ENCODE results near the gene EVI5L. TPM values are rescaled to one million over a fixed set of nuclear protein-coding genes. Genes with fewer than 3 reads are reported as not detected.

Gene EVI5L
- total RNA-seq, 1 donor from 2014 or later = 4.4 TPM

GRCh38 chr19:7860714-7861618 lies 30.9 kb downstream of the EVI5L start:
- Mint-ChIP-seq H3K36me3 (ENCODE audit: low read depth) (no peaks in the 10 kb centered on the region), H3K27me3 (ENCODE audit: insufficient read depth) (peaks cover 20% of the 10 kb centered on the region), H3K27ac (no peak overlapping the region), H3K9me3 (no peaks in the 10 kb centered on the region), H3K4me3 (no peak overlapping the region), H3K4me1 (ENCODE audit: low read depth) (peaks cover 7% of the 10 kb centered on the region)
- intact Hi-C loops (cut with micrococcal nuclease) = no loop called here
- no peak for DNase-seq (ENCODE audit: low spot score)

GRCh38 chr19:7861619-7862412 lies 31.8 kb downstream of the EVI5L start:
- Mint-ChIP-seq H3K4me3 (peak overlapping the region; percentile 33), H3K36me3 (ENCODE audit: low read depth) (no peaks in the 10 kb centered on the region), H3K4me1 (ENCODE audit: low read depth) (peaks cover 7% of the 10 kb centered on the region), H3K9me3 (no peaks in the 10 kb centered on the region), H3K27me3 (ENCODE audit: insufficient read depth) (peaks cover 20% of the 10 kb centered on the region), H3K27ac (no peak overlapping the region)
- DNase-seq (ENCODE audit: low spot score) = no peak
- intact Hi-C loops (cut with micrococcal nuclease) = loop anchor here (1.0 kb wide), 2 partner anchors 8 to 33 kb away; no protein-coding TSS in a partner anchor

- H3K4me3 Mint-ChIP-seq = peak overlapping the region; percentile 33
- peak; percentile 58 for DNase-seq (ENCODE audit: low spot score)
- peaks cover 7% of the 10 kb centered on the region for H3K4me1 Mint-ChIP-seq (ENCODE audit: low read depth)
- intact Hi-C loops (cut with micrococcal nuclease) = loop anchor here (1.0 kb wide), 2 partner anchors 8 to 33 kb away; no protein-coding TSS in a partner anchor
- H3K36me3 Mint-ChIP-seq (ENCODE audit: low read depth) = no peaks in the 10 kb centered on the region
- H3K27me3 Mint-ChIP-seq (ENCODE audit: insufficient read depth) = peaks cover 24% of the 10 kb centered on the region
- H3K27ac Mint-ChIP-seq = no peak overlapping the region
- H3K9me3 Mint-ChIP-seq = no peaks in the 10 kb centered on the region
Observed at GRCh38 chr19:7862413-7862951, 32.5 kb downstream of the EVI5L start.

GRCh38 chr19:7863157-7863970 lies 33.3 kb downstream of the EVI5L start:
- peaks cover 7% of the 10 kb centered on the region for H3K4me1 Mint-ChIP-seq (ENCODE audit: low read depth)
- H3K27ac Mint-ChIP-seq = no peak overlapping the region
- peaks cover 32% of the 10 kb centered on the region for H3K27me3 Mint-ChIP-seq (ENCODE audit: insufficient read depth)
- peak overlapping the region; percentile 33 for H3K4me3 Mint-ChIP-seq
- DNase-seq (ENCODE audit: low spot score) = no peak
- intact Hi-C loops (cut with micrococcal nuclease) = no loop called here
- no peaks in the 10 kb centered on the region for H3K9me3 Mint-ChIP-seq
- H3K36me3 Mint-ChIP-seq (ENCODE audit: low read depth) = no peaks in the 10 kb centered on the region

- H3K4me1 Mint-ChIP-seq (ENCODE audit: low read depth) = peaks cover 7% of the 10 kb centered on the region
- no peaks in the 10 kb centered on the region for H3K36me3 Mint-ChIP-seq (ENCODE audit: low read depth)
- H3K27ac Mint-ChIP-seq = no peak overlapping the region
- peak overlapping the region; percentile 33 for H3K4me3 Mint-ChIP-seq
- intact Hi-C loops (cut with micrococcal nuclease) = no loop called here
- H3K9me3 Mint-ChIP-seq = no peaks in the 10 kb centered on the region
- peaks cover 32% of the 10 kb centered on the region for H3K27me3 Mint-ChIP-seq (ENCODE audit: insufficient read depth)
- DNase-seq (ENCODE audit: low spot score) = no peak
Observed at GRCh38 chr19:7863971-7864689, 34.1 kb downstream of the EVI5L start.

GRCh38 chr19:7864690-7865074 lies 34.7 kb downstream of the EVI5L start:
- no peaks in the 10 kb centered on the region for H3K36me3 Mint-ChIP-seq (ENCODE audit: low read depth)
- H3K27me3 Mint-ChIP-seq (ENCODE audit: insufficient read depth) = peaks cover 32% of the 10 kb centered on the region
- no peak overlapping the region for H3K4me3 Mint-ChIP-seq
- no peak overlapping the region for H3K27ac Mint-ChIP-seq
- intact Hi-C loops (cut with micrococcal nuclease) = no loop called here
- peaks cover 7% of the 10 kb centered on the region for H3K4me1 Mint-ChIP-seq (ENCODE audit: low read depth)
- H3K9me3 Mint-ChIP-seq = no peaks in the 10 kb centered on the region
- no peak for DNase-seq (ENCODE audit: low spot score)

- Mint-ChIP-seq H3K27ac (no peak overlapping the region), H3K36me3 (ENCODE audit: low read depth) (no peaks in the 10 kb centered on the region), H3K27me3 (ENCODE audit: insufficient read depth) (peaks cover 32% of the 10 kb centered on the region), H3K9me3 (no peaks in the 10 kb centered on the region), H3K4me1 (ENCODE audit: low read depth) (peaks cover 7% of the 10 kb centered on the region), H3K4me3 (no peak overlapping the region)
- intact Hi-C loops (cut with micrococcal nuclease) = no loop called here
- no peak for DNase-seq (ENCODE audit: low spot score)
Observed at GRCh38 chr19:7865262-7865911, 35.4 kb downstream of the EVI5L start.

- peaks cover 33% of the 10 kb centered on the region for H3K27me3 Mint-ChIP-seq (ENCODE audit: insufficient read depth)
- H3K4me3 Mint-ChIP-seq = no peak overlapping the region
- H3K9me3 Mint-ChIP-seq = no peaks in the 10 kb centered on the region
- peaks cover 16% of the 10 kb centered on the region for H3K4me1 Mint-ChIP-seq (ENCODE audit: low read depth)
- intact Hi-C loops (cut with micrococcal nuclease) = no loop called here
- no peak overlapping the region for H3K27ac Mint-ChIP-seq
- no peaks in the 10 kb centered on the region for H3K36me3 Mint-ChIP-seq (ENCODE audit: low read depth)
- DNase-seq (ENCODE audit: low spot score) = no peak
Observed at GRCh38 chr19:7866399-7867091, 36.5 kb downstream of the EVI5L start.

GRCh38 chr19:7867092-7867844 lies 37.2 kb downstream of the EVI5L start:
- H3K27ac Mint-ChIP-seq = no peak overlapping the region
- H3K9me3 Mint-ChIP-seq = no peaks in the 10 kb centered on the region
- H3K4me3 Mint-ChIP-seq = no peak overlapping the region
- DNase-seq (ENCODE audit: low spot score) = no peak
- intact Hi-C loops (cut with micrococcal nuclease) = no loop called here
- no peaks in the 10 kb centered on the region for H3K36me3 Mint-ChIP-seq (ENCODE audit: low read depth)
- H3K4me1 Mint-ChIP-seq (ENCODE audit: low read depth) = peaks cover 21% of the 10 kb centered on the region
- H3K27me3 Mint-ChIP-seq (ENCODE audit: insufficient read depth) = peaks cover 39% of the 10 kb centered on the region

GRCh38 chr19:7868326-7868670 lies 38.3 kb downstream of the EVI5L start:
- H3K27me3 Mint-ChIP-seq (ENCODE audit: insufficient read depth) = peaks cover 44% of the 10 kb centered on the region
- H3K4me1 Mint-ChIP-seq (ENCODE audit: low read depth) = peaks cover 21% of the 10 kb centered on the region
- no peaks in the 10 kb centered on the region for H3K9me3 Mint-ChIP-seq
- intact Hi-C loops (cut with micrococcal nuclease) = no loop called here
- no peak overlapping the region for H3K4me3 Mint-ChIP-seq
- DNase-seq (ENCODE audit: low spot score) = no peak
- no peak overlapping the region for H3K27ac Mint-ChIP-seq
- H3K36me3 Mint-ChIP-seq (ENCODE audit: low read depth) = no peaks in the 10 kb centered on the region
